ENCODE data around the gene CLCN1. TPM values are rescaled to one million over a fixed set of nuclear protein-coding genes. Genes with fewer than 3 reads are reported as not detected.

The CLCN1 gene
- total and polyA plus RNA-seq, 10 of the 15 experiments (the other 5 are each of a cell fraction or from before 2014, with no cell fraction given) = 0.30 TPM; not detected in 9

DNA sequence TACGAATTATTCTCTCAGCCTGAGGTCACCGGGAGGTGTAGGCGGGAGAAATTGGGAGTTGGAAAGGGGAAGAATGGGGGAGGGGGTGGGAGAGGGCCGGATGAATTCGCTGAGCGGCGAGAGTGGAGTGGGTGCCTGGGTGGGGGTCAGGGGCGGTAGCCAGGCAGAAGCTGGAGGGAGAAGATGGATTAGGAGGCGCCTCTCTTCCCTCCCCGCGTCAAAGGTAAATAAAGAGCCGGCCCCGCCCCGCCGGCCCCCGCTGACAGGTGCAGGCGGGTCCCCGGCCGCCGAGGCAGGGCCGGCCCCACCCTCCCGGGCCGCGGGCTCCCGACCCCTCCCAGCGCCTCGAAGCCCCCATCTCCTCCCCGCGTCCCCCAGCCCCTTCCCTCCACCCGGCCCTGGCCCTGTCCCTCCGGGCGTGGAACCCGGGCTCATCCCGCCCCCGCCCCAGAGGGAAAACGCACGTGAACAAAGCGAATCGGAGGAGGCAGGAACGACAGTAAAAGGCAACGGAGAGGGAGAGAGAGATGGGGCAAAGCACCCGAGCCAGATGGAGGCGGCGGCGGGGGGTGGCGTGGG lies 45.7 kb downstream of the CLCN1 start (continued):
- TF ChIP-seq SMARCA5 (IDR thresholded peaks at IDR 0.05) = no peak

- CTCF ChIA-PET = interaction anchor here (1.0 kb wide), 1 partner anchor 17 kb away, joined by 5 read pairs; no protein-coding TSS in a partner anchor
Observed at GRCh38 chr7:143362131-143363015, 46.5 kb downstream of the CLCN1 start, which contains the start of gene FAM131B. TSS of gene FAM131B (minus strand) at chr7:143362713. CDS start at chr7:143362603, 110 bp downstream.

More at GRCh38 chr7:143362131-143363015, 46.5 kb downstream of the CLCN1 start, which contains the start of gene FAM131B:
- TF ChIP-seq SUZ12 (IDR thresholded peaks at IDR 0.05; ENCODE audit: unreplicated experiment) (peak; percentile 32), RAD51 (IDR thresholded peaks at IDR 0.05) (no peak)
- Histone ChIP-seq H3K9ac (ENCODE audit: control insufficient read depth, insufficient read depth, low read length) (no peak within 1 kb of the TSS), H3K79me2 (ENCODE audit: control insufficient read depth, insufficient read depth, low read length) (no peaks in the 10 kb centered on the region), H3K27ac (ENCODE audit: control insufficient read depth, insufficient read depth) (no peak within 1 kb of the TSS), H3K27me3 (replicated peaks in 1 of 2; ENCODE audit: control insufficient read depth in 2 of 2, insufficient read depth in 2 of 2, low read length in 1 of 2) (peaks cover 10 to 22% of the 10 kb centered on the region in 2 experiments), H3K36me3 (ENCODE audit: control insufficient read depth in 2 of 2, insufficient read depth in 2 of 2, low read length in 1 of 2) (no peaks in the 10 kb centered on the region), H3K4me2 (ENCODE audit: control insufficient read depth, insufficient read depth) (peak within 1 kb of the TSS; percentile 55), H4K20me1 (ENCODE audit: control insufficient read depth, insufficient read depth) (no peaks in the 10 kb centered on the region; the same call in 1 of the 2 replicates), H3K4me1 (ENCODE audit: control insufficient read depth, insufficient read depth, low read length) (no peaks in the 10 kb centered on the region), H3K9me3 (replicated peaks; ENCODE audit: control insufficient read depth, insufficient read depth, low read length) (no peaks in the 10 kb centered on the region; the same call in 2 of the 3 replicates), H2AFZ (ENCODE audit: control insufficient read depth, low read depth, low read length) (no peak within 1 kb of the TSS), H3K4me3 (no peak within 1 kb of the TSS)
- ATAC-seq (peak; percentile 21; the same call in 2 of the 3 replicates), FAIRE-seq (no peak), DNase-seq (ENCODE audit: low read depth, low spot score) (no peak)
- in situ Hi-C loops (cut with MboI) (no loop called here), intact Hi-C loops (cut with micrococcal nuclease; ENCODE audit: unreplicated experiment) (no loop called here)
- BruUV-seq (replicated peaks) = no TSS peak
- ChIA-PET SMC1A (ENCODE audit: uncharacterized antibody, unreplicated experiment) (no interaction called here), RAD21 (ENCODE audit: unreplicated experiment) (interaction anchor here (0.6 kb wide), 1 partner anchor 45 kb away, joined by 3 read pairs; no protein-coding TSS in a partner anchor), POLR2A (no interaction called here)
- under 1% methylated on average over 19 of the region's 112 CpGs for WGBS (ENCODE audit: insufficient coverage, insufficient replicate concordance, low lambda C conversion rate, missing lambda C conversion rate)
